SK-N-SH (cell line): ENCODE results near the gene GALNT1. TPM values are rescaled to one million over a fixed set of nuclear protein-coding genes. Genes with fewer than 3 reads are reported as not detected.

Experiments used
- CTCF ChIA-PET: fragments of 300-600, 350-600 bp; formaldehyde crosslinking; extraction: SDS; loops from one replicate; lab custom pipeline; 2021; lab: Yijun Ruan, JAX
- POLR2A ChIA-PET: fragments of 350-600 bp; sonication (Branson Sonifier 250); formaldehyde crosslinking; extraction: SDS; loops from one replicate; lab custom pipeline; 2020; ENCODE audit warnings: antibody characterized with exemption, inconsistent platforms; lab: Yijun Ruan, JAX
- DNase-seq: peaks from one replicate; pipeline ENCODE4 v3.0.0; 2012
- H2AFZ ChIP-seq: fragments of 200-600 bp; sonication (generic); 2 replicates; pipeline ENCODE4 v1.8.1; 2016; ENCODE audit warnings: antibody characterized with exemption, mild to moderate bottlenecking, low read depth
- H3F3A ChIP-seq: fragments of 200-600 bp; sonication (generic); replicated peaks from 2 replicates; pipeline ENCODE3; 2016; ENCODE audit warnings: antibody characterized with exemption, mild to moderate bottlenecking; ENCODE audit not compliant: insufficient read depth
- H3K27ac ChIP-seq, 2 experiments: fragments of 200-500 bp in 1 of 2; fragments of 200-600 bp in 1 of 2; sonication (Bioruptor generic) in 1 of 2; sonication (generic), shearing (Covaris generic) in 1 of 2; 2 replicates each; pipeline versions ENCODE4 v1.5.1 to v1.6.1; 2014 to 2016; ENCODE audit warnings: low read depth in 2 of 2, inconsistent platforms in 1 of 2, low read length in 1 of 2, mild to moderate bottlenecking in 1 of 2, mixed read lengths in 1 of 2
- H3K27me3 ChIP-seq: fragments of 200-600 bp; sonication (generic), shearing (Covaris generic); 2 replicates; pipeline ENCODE4 v1.6.1; 2016; ENCODE audit warnings: mixed run types; ENCODE audit not compliant: insufficient read depth
- H3K36me3 ChIP-seq, 2 experiments: fragments of 200-500 bp in 1 of 2; fragments of 200-600 bp in 1 of 2; sonication (Bioruptor generic) in 1 of 2; sonication (generic) in 1 of 2; replicated peaks in 1 of 2; 2 replicates each; pipeline versions ENCODE3 to v1.5.1; 2014 to 2016; ENCODE audit warnings: low read length in 1 of 2, mild to moderate bottlenecking in 1 of 2; ENCODE audit not compliant: insufficient read depth in 2 of 2, control insufficient read depth in 1 of 2
- H3K4me1 ChIP-seq, 2 experiments: fragments of 200-500 bp in 1 of 2; fragments of 200-600 bp in 1 of 2; sonication (Bioruptor generic) in 1 of 2; sonication (generic), shearing (Covaris generic) in 1 of 2; 2 replicates each; pipeline versions ENCODE4 v1.5.1 to v1.6.1; 2014 to 2016; ENCODE audit warnings: low read depth in 1 of 2, low read length in 1 of 2, mixed run types in 1 of 2; ENCODE audit not compliant: insufficient read depth in 2 of 2, control insufficient read depth in 1 of 2
- H3K4me2 ChIP-seq: fragments of 200-600 bp; sonication (generic), shearing (Covaris generic); 2 replicates; pipeline ENCODE4 v1.6.1; 2017; ENCODE audit warnings: mixed run types
- H3K4me3 ChIP-seq, 2 experiments: fragments of 200-500 bp in 1 of 2; fragments of 200-600 bp in 1 of 2; sonication (Bioruptor generic) in 1 of 2; sonication (generic), shearing (Covaris generic) in 1 of 2; 2 replicates each; pipeline versions ENCODE4 v1.5.1 to v1.8.1; 2014 to 2016; ENCODE audit warnings: low read depth in 2 of 2, inconsistent platforms in 1 of 2, low read length in 1 of 2, mild to moderate bottlenecking in 1 of 2, mixed read lengths in 1 of 2, moderate library complexity in 1 of 2
- H3K79me2 ChIP-seq: fragments of 200-600 bp; sonication (generic); 2 replicates; pipeline ENCODE4 v1.8.1; 2017; ENCODE audit warnings: mild to moderate bottlenecking; ENCODE audit not compliant: insufficient read depth
- H3K9ac ChIP-seq: fragments of 200-600 bp; sonication (generic); 2 replicates; pipeline ENCODE4 v1.6.1; 2017; ENCODE audit warnings: mixed run types
- H3K9me2 ChIP-seq: fragments of 200-600 bp; sonication (generic); 2 replicates; pipeline ENCODE4 v1.6.1; 2017; ENCODE audit warnings: mixed run types
- H3K9me3 ChIP-seq: fragments of 200-600 bp; sonication (generic); 2 replicates; pipeline ENCODE4 v1.6.1; 2017; ENCODE audit warnings: mixed run types, mild to moderate bottlenecking, moderate library complexity
- H4K20me1 ChIP-seq: fragments of 200-600 bp; sonication (generic); 2 replicates; pipeline ENCODE4 v1.6.1; 2017; ENCODE audit warnings: mild to moderate bottlenecking, mixed run types; ENCODE audit not compliant: insufficient read depth
- CHD2 ChIP-seq: fragments of 150-350 bp; IDR thresholded peaks from 2 replicates; pipeline ENCODE4 v1.6.1; 2018; ENCODE audit warnings: low read length; ENCODE audit not compliant: partially characterized antibody
- EP300 ChIP-seq, 2 experiments: IDR thresholded peaks; 2 replicates each; pipeline versions ENCODE4 v1.4.0 to v1.6.1; 2012; ENCODE audit warnings: borderline replicate concordance in 1 of 2, low read depth in 1 of 2, low read length in 1 of 2
- FOSL2 ChIP-seq: IDR thresholded peaks from 2 replicates; pipeline ENCODE4 v1.4.0; 2012; ENCODE audit warnings: low read depth, mild to moderate bottlenecking, moderate library complexity, borderline replicate concordance
- FOXM1 ChIP-seq: IDR thresholded peaks from 2 replicates; pipeline ENCODE4 v1.4.0; 2012; ENCODE audit warnings: low read depth, mild to moderate bottlenecking
- GABPA ChIP-seq: IDR thresholded peaks from 2 replicates; pipeline ENCODE4 v1.4.0; 2012; ENCODE audit warnings: low read depth, mild to moderate bottlenecking
- GATA2 ChIP-seq: sonication (generic); formaldehyde crosslinking; IDR thresholded peaks from 2 replicates; pipeline ENCODE4 v1.5.0; 2020; ENCODE audit warnings: mild to moderate bottlenecking, missing genetic modification reagents
- MEF2A ChIP-seq: IDR thresholded peaks from 2 replicates; pipeline ENCODE4 v1.4.0; 2012; ENCODE audit warnings: low read depth, borderline replicate concordance
- NRF1 ChIP-seq: IDR thresholded peaks from 2 replicates; pipeline ENCODE4 v1.6.1; 2012; ENCODE audit warnings: low read depth, mild to moderate bottlenecking, low read length
- POLR2AphosphoS5 ChIP-seq: IDR thresholded peaks from 2 replicates; pipeline ENCODE4 v1.6.1; 2012; ENCODE audit warnings: low read depth, low read length
- SIN3A ChIP-seq: IDR thresholded peaks from 2 replicates; pipeline ENCODE4 v1.6.1; 2012; ENCODE audit warnings: low read depth, mild to moderate bottlenecking, low read length, moderate library complexity, borderline replicate concordance
- TCF12 ChIP-seq: IDR thresholded peaks from 2 replicates; pipeline ENCODE4 v1.4.0; 2012
- polyA plus RNA-seq, 3 experiments: library from polyadenylated mRNA; depleted of rRNA; stranded (reverse); fragments of >200 nt; gene quantifications; 2 replicates each; pipeline ENCODE4 v1.2.3, GENCODE V29; 2012
- TF ChIP-seq, protein P1 (sequence below): fragments of 200-600 bp; sonication (generic); IDR thresholded peaks from 2 replicates; pipeline ENCODE4 v1.6.1; 2017; ENCODE audit warnings: antibody characterized with exemption, mild to moderate bottlenecking, moderate library complexity
- TF ChIP-seq, protein P2 (sequence below): IDR thresholded peaks from 2 replicates; pipeline ENCODE4 v1.4.0; 2012; ENCODE audit warnings: low read depth
- TF ChIP-seq, protein P3 (sequence below): IDR thresholded peaks from 2 replicates; pipeline ENCODE4 v1.4.0; 2012; ENCODE audit warnings: low read depth, borderline replicate concordance
- TF ChIP-seq, protein P4 (sequence below): IDR thresholded peaks from 2 replicates; pipeline ENCODE4 v1.6.1; 2012; ENCODE audit warnings: mild to moderate bottlenecking, low read depth, low read length, moderate library complexity
- TF ChIP-seq, protein P5 (sequence below): IDR thresholded peaks from 2 replicates; pipeline ENCODE4; 2012
- TF ChIP-seq, protein P6 (sequence below): fragments of 150-350 bp; IDR thresholded peaks from 2 replicates; pipeline ENCODE4 v1.6.1; 2017; ENCODE audit warnings: antibody characterized with exemption, low read length, low read depth, borderline replicate concordance

The GALNT1 gene
- polyA plus RNA-seq, 1 of the 3 experiments (the other 2 are of a cell fraction), result 15.7 TPM

DNA sequence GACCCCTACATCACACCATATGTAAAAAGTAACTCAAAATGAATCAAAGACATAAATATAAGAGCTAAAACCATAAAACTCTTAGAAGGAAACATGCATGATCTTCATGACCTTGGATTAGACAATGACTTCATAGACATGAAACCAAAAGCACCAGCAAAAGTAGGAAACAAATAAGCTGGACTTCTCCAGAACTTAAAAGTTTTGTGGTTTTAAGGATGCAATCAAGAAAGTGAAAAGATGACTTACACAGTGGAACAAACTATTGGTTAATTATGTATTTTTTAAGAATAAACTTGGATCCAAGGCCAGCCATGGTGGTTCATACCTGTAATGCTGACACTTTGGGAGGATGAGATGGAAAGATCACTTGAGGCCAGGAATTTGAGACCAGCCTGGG, 150.2 kb downstream of the GALNT1 start:
- CTCF ChIA-PET, result interaction anchor here (3.5 kb wide), 1 partner anchor 25 kb away, joined by 13 read pairs; no protein-coding TSS in a partner anchor
- Histone ChIP-seq H3K9ac (no peak overlapping the region), H3K9me2 (no peaks in the 10 kb centered on the region), H3K27ac (no peak overlapping the region), H3K79me2 (no peaks in the 10 kb centered on the region), H3K27me3 (no peaks in the 10 kb centered on the region), H2AFZ (no peak overlapping the region), H3F3A (no peaks in the 10 kb centered on the region)
- DNase-seq, result no peak
- TF ChIP-seq, protein P1, sequence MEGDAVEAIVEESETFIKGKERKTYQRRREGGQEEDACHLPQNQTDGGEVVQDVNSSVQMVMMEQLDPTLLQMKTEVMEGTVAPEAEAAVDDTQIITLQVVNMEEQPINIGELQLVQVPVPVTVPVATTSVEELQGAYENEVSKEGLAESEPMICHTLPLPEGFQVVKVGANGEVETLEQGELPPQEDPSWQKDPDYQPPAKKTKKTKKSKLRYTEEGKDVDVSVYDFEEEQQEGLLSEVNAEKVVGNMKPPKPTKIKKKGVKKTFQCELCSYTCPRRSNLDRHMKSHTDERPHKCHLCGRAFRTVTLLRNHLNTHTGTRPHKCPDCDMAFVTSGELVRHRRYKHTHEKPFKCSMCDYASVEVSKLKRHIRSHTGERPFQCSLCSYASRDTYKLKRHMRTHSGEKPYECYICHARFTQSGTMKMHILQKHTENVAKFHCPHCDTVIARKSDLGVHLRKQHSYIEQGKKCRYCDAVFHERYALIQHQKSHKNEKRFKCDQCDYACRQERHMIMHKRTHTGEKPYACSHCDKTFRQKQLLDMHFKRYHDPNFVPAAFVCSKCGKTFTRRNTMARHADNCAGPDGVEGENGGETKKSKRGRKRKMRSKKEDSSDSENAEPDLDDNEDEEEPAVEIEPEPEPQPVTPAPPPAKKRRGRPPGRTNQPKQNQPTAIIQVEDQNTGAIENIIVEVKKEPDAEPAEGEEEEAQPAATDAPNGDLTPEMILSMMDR, result no peak
- TF ChIP-seq, protein P2, sequence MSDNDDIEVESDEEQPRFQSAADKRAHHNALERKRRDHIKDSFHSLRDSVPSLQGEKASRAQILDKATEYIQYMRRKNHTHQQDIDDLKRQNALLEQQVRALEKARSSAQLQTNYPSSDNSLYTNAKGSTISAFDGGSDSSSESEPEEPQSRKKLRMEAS, result no peak
- TF ChIP-seq CHD2, result no peak
- no peak for TF ChIP-seq GABPA
- no peak for TF ChIP-seq POLR2AphosphoS5
- TF ChIP-seq TCF12, result no peak
- no peak for TF ChIP-seq MEF2A
- TF ChIP-seq SIN3A, result no peak
- no peak for TF ChIP-seq NRF1
- TF ChIP-seq, protein P3, sequence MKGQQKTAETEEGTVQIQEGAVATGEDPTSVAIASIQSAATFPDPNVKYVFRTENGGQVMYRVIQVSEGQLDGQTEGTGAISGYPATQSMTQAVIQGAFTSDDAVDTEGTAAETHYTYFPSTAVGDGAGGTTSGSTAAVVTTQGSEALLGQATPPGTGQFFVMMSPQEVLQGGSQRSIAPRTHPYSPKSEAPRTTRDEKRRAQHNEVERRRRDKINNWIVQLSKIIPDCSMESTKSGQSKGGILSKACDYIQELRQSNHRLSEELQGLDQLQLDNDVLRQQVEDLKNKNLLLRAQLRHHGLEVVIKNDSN, result no peak
- no peak for TF ChIP-seq FOSL2
- no peak for TF ChIP-seq EP300 (IDR thresholded peaks at IDR 0.05; ENCODE audit: borderline replicate concordance in 1 of 2, low read depth in 1 of 2, low read length in 1 of 2)
- TF ChIP-seq, protein P4, sequence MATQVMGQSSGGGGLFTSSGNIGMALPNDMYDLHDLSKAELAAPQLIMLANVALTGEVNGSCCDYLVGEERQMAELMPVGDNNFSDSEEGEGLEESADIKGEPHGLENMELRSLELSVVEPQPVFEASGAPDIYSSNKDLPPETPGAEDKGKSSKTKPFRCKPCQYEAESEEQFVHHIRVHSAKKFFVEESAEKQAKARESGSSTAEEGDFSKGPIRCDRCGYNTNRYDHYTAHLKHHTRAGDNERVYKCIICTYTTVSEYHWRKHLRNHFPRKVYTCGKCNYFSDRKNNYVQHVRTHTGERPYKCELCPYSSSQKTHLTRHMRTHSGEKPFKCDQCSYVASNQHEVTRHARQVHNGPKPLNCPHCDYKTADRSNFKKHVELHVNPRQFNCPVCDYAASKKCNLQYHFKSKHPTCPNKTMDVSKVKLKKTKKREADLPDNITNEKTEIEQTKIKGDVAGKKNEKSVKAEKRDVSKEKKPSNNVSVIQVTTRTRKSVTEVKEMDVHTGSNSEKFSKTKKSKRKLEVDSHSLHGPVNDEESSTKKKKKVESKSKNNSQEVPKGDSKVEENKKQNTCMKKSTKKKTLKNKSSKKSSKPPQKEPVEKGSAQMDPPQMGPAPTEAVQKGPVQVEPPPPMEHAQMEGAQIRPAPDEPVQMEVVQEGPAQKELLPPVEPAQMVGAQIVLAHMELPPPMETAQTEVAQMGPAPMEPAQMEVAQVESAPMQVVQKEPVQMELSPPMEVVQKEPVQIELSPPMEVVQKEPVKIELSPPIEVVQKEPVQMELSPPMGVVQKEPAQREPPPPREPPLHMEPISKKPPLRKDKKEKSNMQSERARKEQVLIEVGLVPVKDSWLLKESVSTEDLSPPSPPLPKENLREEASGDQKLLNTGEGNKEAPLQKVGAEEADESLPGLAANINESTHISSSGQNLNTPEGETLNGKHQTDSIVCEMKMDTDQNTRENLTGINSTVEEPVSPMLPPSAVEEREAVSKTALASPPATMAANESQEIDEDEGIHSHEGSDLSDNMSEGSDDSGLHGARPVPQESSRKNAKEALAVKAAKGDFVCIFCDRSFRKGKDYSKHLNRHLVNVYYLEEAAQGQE, result no peak
- TF ChIP-seq GATA2 (CRISPR knock-in tag), result no peak
- TF ChIP-seq FOXM1, result no peak
- TF ChIP-seq, protein P5, sequence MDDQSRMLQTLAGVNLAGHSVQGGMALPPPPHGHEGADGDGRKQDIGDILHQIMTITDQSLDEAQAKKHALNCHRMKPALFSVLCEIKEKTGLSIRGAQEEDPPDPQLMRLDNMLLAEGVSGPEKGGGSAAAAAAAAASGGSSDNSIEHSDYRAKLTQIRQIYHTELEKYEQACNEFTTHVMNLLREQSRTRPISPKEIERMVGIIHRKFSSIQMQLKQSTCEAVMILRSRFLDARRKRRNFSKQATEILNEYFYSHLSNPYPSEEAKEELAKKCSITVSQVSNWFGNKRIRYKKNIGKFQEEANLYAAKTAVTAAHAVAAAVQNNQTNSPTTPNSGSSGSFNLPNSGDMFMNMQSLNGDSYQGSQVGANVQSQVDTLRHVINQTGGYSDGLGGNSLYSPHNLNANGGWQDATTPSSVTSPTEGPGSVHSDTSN, result no peak
- TF ChIP-seq, protein P6, sequence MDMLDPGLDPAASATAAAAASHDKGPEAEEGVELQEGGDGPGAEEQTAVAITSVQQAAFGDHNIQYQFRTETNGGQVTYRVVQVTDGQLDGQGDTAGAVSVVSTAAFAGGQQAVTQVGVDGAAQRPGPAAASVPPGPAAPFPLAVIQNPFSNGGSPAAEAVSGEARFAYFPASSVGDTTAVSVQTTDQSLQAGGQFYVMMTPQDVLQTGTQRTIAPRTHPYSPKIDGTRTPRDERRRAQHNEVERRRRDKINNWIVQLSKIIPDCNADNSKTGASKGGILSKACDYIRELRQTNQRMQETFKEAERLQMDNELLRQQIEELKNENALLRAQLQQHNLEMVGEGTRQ, result no peak
- TF ChIP-seq, all 33 proteins: peak for 0
- Histone ChIP-seq H3K9me3 (no peaks in the 10 kb centered on the region), H4K20me1 (no peaks in the 10 kb centered on the region), H3K4me3 (no peak overlapping the region), H3K4me2 (no peak overlapping the region), H3K4me1 (peaks cover 0 to 2% of the 10 kb centered on the region in 2 experiments; a peak in 1 of 4 replicates), H3K36me3 (no peaks in the 10 kb centered on the region)
- POLR2A ChIA-PET, result no interaction called here
